Thyroid gland (tissue), 4 donors: ENCODE measurements around the gene C11orf91.

Experiments used
- POLR2A ChIP-seq, 2 donors: fragments of 450-650 bp; IDR thresholded peaks; one replicate each; pipeline ENCODE4 v1.6.1; 2017; ENCODE audit warnings: antibody characterized with exemption in 2 of 2, mild to moderate bottlenecking in 2 of 2, moderate library complexity in 1 of 2
- TF ChIP-seq, protein P1 (sequence below), 6 experiments: fragments of 200-600 bp in 3 of 6; fragments of 450-650 bp in 3 of 6; sonication (generic) in 3 of 6; IDR thresholded peaks; one replicate each; pipeline ENCODE4 v1.5.1; 2016 to 2019; ENCODE audit warnings: antibody characterized with exemption in 6 of 6, mild to moderate bottlenecking in 2 of 6, inconsistent platforms in 1 of 6, moderate library complexity in 1 of 6

- TF ChIP-seq, protein P1, sequence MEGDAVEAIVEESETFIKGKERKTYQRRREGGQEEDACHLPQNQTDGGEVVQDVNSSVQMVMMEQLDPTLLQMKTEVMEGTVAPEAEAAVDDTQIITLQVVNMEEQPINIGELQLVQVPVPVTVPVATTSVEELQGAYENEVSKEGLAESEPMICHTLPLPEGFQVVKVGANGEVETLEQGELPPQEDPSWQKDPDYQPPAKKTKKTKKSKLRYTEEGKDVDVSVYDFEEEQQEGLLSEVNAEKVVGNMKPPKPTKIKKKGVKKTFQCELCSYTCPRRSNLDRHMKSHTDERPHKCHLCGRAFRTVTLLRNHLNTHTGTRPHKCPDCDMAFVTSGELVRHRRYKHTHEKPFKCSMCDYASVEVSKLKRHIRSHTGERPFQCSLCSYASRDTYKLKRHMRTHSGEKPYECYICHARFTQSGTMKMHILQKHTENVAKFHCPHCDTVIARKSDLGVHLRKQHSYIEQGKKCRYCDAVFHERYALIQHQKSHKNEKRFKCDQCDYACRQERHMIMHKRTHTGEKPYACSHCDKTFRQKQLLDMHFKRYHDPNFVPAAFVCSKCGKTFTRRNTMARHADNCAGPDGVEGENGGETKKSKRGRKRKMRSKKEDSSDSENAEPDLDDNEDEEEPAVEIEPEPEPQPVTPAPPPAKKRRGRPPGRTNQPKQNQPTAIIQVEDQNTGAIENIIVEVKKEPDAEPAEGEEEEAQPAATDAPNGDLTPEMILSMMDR (IDR thresholded peaks at IDR 0.05), result no peak
- no peak for TF ChIP-seq POLR2A (IDR thresholded peaks at IDR 0.05)
These were observed 30.9 kb downstream of the C11orf91 start for GRCh38 chr11:33669598-33670249.
